Trophoblast cell (in vitro differentiated cells and primary cell): ENCODE results near the gene PREPL.

ENCODE experiments used
- DNase-seq, 2 donors: peaks; one replicate each; pipeline ENCODE4 v3.0.0-alpha.2; 2016
- H2AFZ ChIP-seq: 2 replicates; pipeline ENCODE4 v1.6.1; 2013; ENCODE audit warnings: low read length, moderate library complexity, mild to moderate bottlenecking; ENCODE audit not compliant: insufficient read depth, poor library complexity
- H2AK5ac ChIP-seq: 2 replicates; pipeline ENCODE4 v1.6.1; 2013; ENCODE audit warnings: mild to moderate bottlenecking, low read length
- H2BK120ac ChIP-seq: 2 replicates; pipeline ENCODE4 v1.6.1; 2013; ENCODE audit warnings: low read length, mild to moderate bottlenecking, moderate library complexity; ENCODE audit not compliant: insufficient read depth, poor library complexity
- H2BK12ac ChIP-seq: 2 replicates; pipeline ENCODE4 v1.6.1; 2013; ENCODE audit warnings: mild to moderate bottlenecking, low read length, moderate library complexity
- H2BK5ac ChIP-seq: 2 replicates; pipeline ENCODE4 v1.6.1; 2013; ENCODE audit warnings: low read length, low read depth, moderate library complexity, mild to moderate bottlenecking; ENCODE audit not compliant: poor library complexity
- H3K14ac ChIP-seq: 2 replicates; pipeline ENCODE4 v1.6.1; 2013; ENCODE audit warnings: mild to moderate bottlenecking, low read length
- H3K18ac ChIP-seq: 2 replicates; pipeline ENCODE4 v1.6.1; 2013; ENCODE audit warnings: mild to moderate bottlenecking, low read length
- H3K23ac ChIP-seq: 2 replicates; pipeline ENCODE4 v1.6.1; 2013; ENCODE audit warnings: low read length
- H3K27ac ChIP-seq: 2 replicates; pipeline ENCODE4 v1.5.1; 2013; ENCODE audit warnings: low read depth, mild to moderate bottlenecking, inconsistent platforms, low read length, moderate library complexity
- H3K27me3 ChIP-seq: 2 replicates; pipeline ENCODE4 v1.6.1; 2013; ENCODE audit warnings: inconsistent platforms, mild to moderate bottlenecking, low read length, moderate library complexity; ENCODE audit not compliant: insufficient read depth
- H3K36me3 ChIP-seq, 2 experiments: 1 replicate in 1 of 2; 2 replicates in 1 of 2; pipeline ENCODE4 v1.6.1; 2013; ENCODE audit warnings: low read length in 2 of 2, mild to moderate bottlenecking in 2 of 2, moderate library complexity in 1 of 2; ENCODE audit not compliant: insufficient read depth in 2 of 2, control insufficient read depth in 1 of 2
- H3K4ac ChIP-seq: 2 replicates; pipeline ENCODE4 v1.6.1; 2013; ENCODE audit warnings: low read depth, mild to moderate bottlenecking, low read length, moderate library complexity
- H3K4me1 ChIP-seq, 2 experiments: 1 replicate in 1 of 2; 2 replicates in 1 of 2; pipeline ENCODE4 v1.6.1; 2013; ENCODE audit warnings: low read length in 2 of 2, mild to moderate bottlenecking in 2 of 2, moderate library complexity in 1 of 2; ENCODE audit not compliant: insufficient read depth in 2 of 2, control insufficient read depth in 1 of 2
- H3K4me2 ChIP-seq: 2 replicates; pipeline ENCODE4 v1.6.1; 2013; ENCODE audit warnings: inconsistent platforms, mild to moderate bottlenecking, low read length, moderate library complexity
- H3K4me3 ChIP-seq: 2 replicates; pipeline ENCODE4 v1.5.1; 2013; ENCODE audit warnings: mild to moderate bottlenecking, low read depth, low read length, inconsistent platforms
- H3K79me1 ChIP-seq: one replicate; pipeline ENCODE4 v1.6.1; 2013; ENCODE audit warnings: low read length
- H3K79me2 ChIP-seq: 2 replicates; pipeline ENCODE4 v1.6.1; 2013; ENCODE audit warnings: low read length, mild to moderate bottlenecking; ENCODE audit not compliant: control insufficient read depth, insufficient read depth, poor library complexity
- H3K9ac ChIP-seq: 2 replicates; pipeline ENCODE4 v1.6.1; 2013; ENCODE audit warnings: mild to moderate bottlenecking, low read length
- H3K9me3 ChIP-seq: 2 replicates; pipeline ENCODE4 v1.6.1; 2013; ENCODE audit warnings: low read depth, mild to moderate bottlenecking, control low read depth, inconsistent platforms, low read length; ENCODE audit not compliant: insufficient read depth
- H4K12ac ChIP-seq: 2 replicates; pipeline ENCODE4 v1.6.1; 2013; ENCODE audit warnings: low read depth, mild to moderate bottlenecking, low read length, moderate library complexity
- H4K8ac ChIP-seq: 2 replicates; pipeline ENCODE4 v1.6.1; 2013; ENCODE audit warnings: low read depth, mild to moderate bottlenecking, low read length, moderate library complexity
- H4K91ac ChIP-seq: one replicate; pipeline ENCODE4 v1.6.1; 2013; ENCODE audit warnings: low read depth, mild to moderate bottlenecking, low read length, moderate library complexity
- WGBS: extraction: QIAGEN DNeasy Blood & Tissue Kit; methylation state at CpG from one replicate; pipeline ENCODE4 v1.1.7; 2013; ENCODE audit warnings: missing lambda C conversion rate; ENCODE audit not compliant: insufficient read length, insufficient coverage; ENCODE audit errors: extremely low coverage; 5-methylcytosine and 5-hydroxymethylcytosine counted together

PREPL gene

DNA sequence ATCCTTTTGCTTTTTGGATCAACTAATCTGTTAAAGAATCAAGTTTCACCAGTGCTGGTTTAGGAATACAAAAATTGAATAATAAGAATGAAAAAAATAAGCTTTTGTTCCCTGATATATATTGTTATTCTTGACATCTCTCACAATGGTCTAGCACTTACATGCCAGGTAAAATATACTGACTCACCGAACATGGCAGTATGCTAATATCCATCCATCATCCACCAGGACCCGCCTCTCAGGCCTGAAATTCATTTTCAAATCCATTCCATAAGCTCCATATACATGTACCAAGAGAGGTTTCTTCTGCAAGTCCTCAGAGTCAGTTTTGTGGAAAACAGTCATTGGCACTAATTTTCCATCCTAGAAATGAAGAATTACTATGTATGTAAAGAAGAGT, 32.5 kb downstream of the PREPL start:
- Histone ChIP-seq H3K9ac (no peak overlapping the region), H3K27ac (no peak overlapping the region), H3K4me1 (peaks cover 0 to 7% of the 10 kb centered on the region in 2 experiments), H3K27me3 (no peaks in the 10 kb centered on the region), H2AFZ (no peak overlapping the region), H4K8ac (no peak overlapping the region), H3K23ac (no peak overlapping the region), H3K79me2 (no peaks in the 10 kb centered on the region), H4K91ac (no peak overlapping the region), H3K4ac (no peak overlapping the region), H3K36me3 (peaks cover 4 to 8% of the 10 kb centered on the region in 2 experiments), H3K4me2 (no peak overlapping the region), H3K9me3 (no peaks in the 10 kb centered on the region), H3K4me3 (no peak overlapping the region), H4K12ac (no peak overlapping the region), H3K79me1 (no peaks in the 10 kb centered on the region), H2BK120ac (no peak overlapping the region), H3K14ac (no peak overlapping the region), H2AK5ac (no peak overlapping the region), H3K18ac (no peak overlapping the region), H2BK5ac (no peak overlapping the region), H2BK12ac (no peak overlapping the region)
- WGBS, result no CpG with 5 or more reads among the region's 2 CpGs
- no peak for DNase-seq

DNA sequence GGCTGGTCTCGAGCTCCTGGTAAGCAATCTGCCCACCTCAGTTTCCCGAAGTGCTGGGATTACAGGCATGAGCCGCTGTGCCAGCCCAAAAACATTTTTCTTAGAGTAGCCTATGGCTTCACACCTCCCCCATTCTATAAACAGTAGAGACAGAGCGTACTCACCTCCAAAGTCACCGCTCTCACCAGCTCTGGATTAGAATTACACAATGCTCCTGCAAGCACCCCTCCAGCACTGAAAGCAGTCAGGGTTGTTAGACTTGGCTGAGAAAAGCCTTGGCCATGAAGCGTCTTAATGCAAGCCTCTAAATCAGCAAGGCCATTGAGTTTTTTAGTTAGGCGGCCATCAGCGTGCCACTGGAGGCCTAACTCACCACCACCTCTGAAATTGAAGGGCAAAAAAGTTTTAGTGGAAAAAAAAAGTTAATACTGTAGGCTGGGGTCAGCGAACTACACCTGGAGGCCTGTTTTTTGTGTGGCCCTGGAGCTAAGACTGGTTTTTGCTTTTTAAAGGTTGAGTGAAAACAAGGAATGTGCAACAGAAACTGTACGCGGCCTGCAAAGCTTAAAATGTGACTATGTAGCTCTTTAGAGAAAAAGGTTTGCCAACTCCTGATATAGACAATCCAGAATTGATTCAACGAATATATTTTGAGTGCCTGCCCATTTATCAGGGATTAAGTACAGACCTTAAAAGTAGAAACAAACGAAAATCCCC, 34.6 kb downstream of the PREPL start:
- Histone ChIP-seq H3K18ac (no peak overlapping the region), H3K23ac (no peak overlapping the region), H3K79me2 (no peaks in the 10 kb centered on the region), H4K12ac (no peak overlapping the region), H3K27ac (no peak overlapping the region), H3K4me1 (peaks cover 0 to 7% of the 10 kb centered on the region in 2 experiments), H3K9ac (no peak overlapping the region), H2AK5ac (peak overlapping the region; percentile 32), H2BK5ac (no peak overlapping the region), H4K91ac (no peak overlapping the region), H3K79me1 (no peaks in the 10 kb centered on the region), H3K27me3 (no peaks in the 10 kb centered on the region), H3K36me3 (peaks cover 8 to 9% of the 10 kb centered on the region in 2 experiments), H4K8ac (no peak overlapping the region), H2BK120ac (no peak overlapping the region), H2BK12ac (no peak overlapping the region), H3K4me3 (no peak overlapping the region), H2AFZ (no peak overlapping the region), H3K14ac (no peak overlapping the region), H3K4me2 (no peak overlapping the region), H3K4ac (no peak overlapping the region), H3K9me3 (no peaks in the 10 kb centered on the region)
- DNase-seq, result no peak
- no CpG with 5 or more reads among the region's 13 CpGs for WGBS

DNA sequence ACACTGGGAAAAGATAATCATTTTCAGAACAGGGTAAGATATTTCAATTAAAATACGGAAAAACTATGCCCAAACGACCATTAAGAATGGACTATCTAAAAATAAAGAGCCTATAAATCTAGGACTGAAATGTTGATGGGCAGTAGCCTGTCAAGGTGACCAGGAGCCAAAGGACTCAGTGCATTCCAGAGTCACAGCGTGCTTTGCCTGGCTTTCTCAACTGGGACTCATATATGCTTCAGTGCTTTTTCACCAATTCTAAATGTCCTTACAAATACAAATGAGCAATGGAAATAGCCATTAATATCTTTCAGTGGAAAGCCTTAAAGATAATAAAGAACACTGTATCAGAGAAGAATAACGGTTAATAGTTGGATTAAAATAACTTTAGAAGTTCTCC, 35.4 kb downstream of the PREPL start:
- Histone ChIP-seq H3K4ac (no peak overlapping the region), H3K27me3 (no peaks in the 10 kb centered on the region), H3K4me2 (no peak overlapping the region), H2BK5ac (no peak overlapping the region), H3K9ac (no peak overlapping the region), H2AK5ac (no peak overlapping the region), H2AFZ (no peak overlapping the region), H3K27ac (no peak overlapping the region), H3K4me1 (peaks cover 0 to 7% of the 10 kb centered on the region in 2 experiments), H3K36me3 (peaks cover 8 to 11% of the 10 kb centered on the region in 2 experiments), H4K91ac (no peak overlapping the region), H3K79me1 (no peaks in the 10 kb centered on the region), H2BK12ac (no peak overlapping the region), H3K14ac (no peak overlapping the region), H2BK120ac (no peak overlapping the region), H3K79me2 (no peaks in the 10 kb centered on the region), H4K8ac (no peak overlapping the region), H3K4me3 (no peak overlapping the region), H3K23ac (no peak overlapping the region), H3K9me3 (no peaks in the 10 kb centered on the region), H4K12ac (no peak overlapping the region), H3K18ac (no peak overlapping the region)
- DNase-seq, result no peak
- no CpG with 5 or more reads among the region's 4 CpGs for WGBS

DNA sequence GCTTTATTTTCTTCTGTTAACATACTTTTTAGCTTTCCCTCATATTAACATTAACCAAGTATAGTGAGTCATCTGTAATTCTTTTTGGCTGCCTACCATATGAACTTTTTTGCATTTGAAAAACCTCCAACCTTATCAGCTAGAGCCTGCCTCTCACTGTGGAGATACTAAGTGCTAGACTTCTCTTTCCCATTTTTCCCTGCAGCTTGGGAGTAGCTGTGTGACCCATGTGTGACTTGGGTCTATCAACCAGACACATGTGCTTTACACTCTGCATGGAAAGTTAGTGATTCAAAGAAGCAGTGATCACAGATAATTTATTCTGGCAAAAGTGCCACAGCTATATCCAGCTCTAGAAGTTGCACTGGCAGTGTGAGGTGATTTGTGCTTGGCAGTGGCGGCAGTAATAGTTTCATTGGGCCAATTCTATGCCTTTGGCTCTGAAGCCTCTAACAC, 36.3 kb downstream of the PREPL start:
- Histone ChIP-seq H3K27me3 (no peaks in the 10 kb centered on the region), H3K18ac (no peak overlapping the region), H3K79me1 (no peaks in the 10 kb centered on the region), H3K4me2 (no peak overlapping the region), H4K8ac (no peak overlapping the region), H4K12ac (no peak overlapping the region), H4K91ac (no peak overlapping the region), H3K4ac (no peak overlapping the region), H3K4me3 (no peak overlapping the region), H3K9ac (no peak overlapping the region), H3K36me3 (peaks cover 8 to 13% of the 10 kb centered on the region in 2 experiments), H2BK12ac (no peak overlapping the region), H3K4me1 (peaks cover 0 to 7% of the 10 kb centered on the region in 2 experiments), H3K23ac (no peak overlapping the region), H2AFZ (no peak overlapping the region), H3K27ac (no peak overlapping the region), H3K14ac (no peak overlapping the region), H3K79me2 (no peaks in the 10 kb centered on the region), H2BK5ac (no peak overlapping the region), H2BK120ac (no peak overlapping the region), H2AK5ac (no peak overlapping the region), H3K9me3 (no peaks in the 10 kb centered on the region)
- WGBS, result no CpG with 5 or more reads among the region's 1 CpG
- no peak for DNase-seq
